ENCODE measurements around the gene TMEM271.

The TMEM271 gene

GRCh38 chr4:533318-534100 lies 42.6 kb downstream of the TMEM271 start:
- no peak for TF ChIP-seq SNAI2 (CRISPR knock-in tag; IDR thresholded peaks at IDR 0.05)
- no peak for ATAC-seq

DNA sequence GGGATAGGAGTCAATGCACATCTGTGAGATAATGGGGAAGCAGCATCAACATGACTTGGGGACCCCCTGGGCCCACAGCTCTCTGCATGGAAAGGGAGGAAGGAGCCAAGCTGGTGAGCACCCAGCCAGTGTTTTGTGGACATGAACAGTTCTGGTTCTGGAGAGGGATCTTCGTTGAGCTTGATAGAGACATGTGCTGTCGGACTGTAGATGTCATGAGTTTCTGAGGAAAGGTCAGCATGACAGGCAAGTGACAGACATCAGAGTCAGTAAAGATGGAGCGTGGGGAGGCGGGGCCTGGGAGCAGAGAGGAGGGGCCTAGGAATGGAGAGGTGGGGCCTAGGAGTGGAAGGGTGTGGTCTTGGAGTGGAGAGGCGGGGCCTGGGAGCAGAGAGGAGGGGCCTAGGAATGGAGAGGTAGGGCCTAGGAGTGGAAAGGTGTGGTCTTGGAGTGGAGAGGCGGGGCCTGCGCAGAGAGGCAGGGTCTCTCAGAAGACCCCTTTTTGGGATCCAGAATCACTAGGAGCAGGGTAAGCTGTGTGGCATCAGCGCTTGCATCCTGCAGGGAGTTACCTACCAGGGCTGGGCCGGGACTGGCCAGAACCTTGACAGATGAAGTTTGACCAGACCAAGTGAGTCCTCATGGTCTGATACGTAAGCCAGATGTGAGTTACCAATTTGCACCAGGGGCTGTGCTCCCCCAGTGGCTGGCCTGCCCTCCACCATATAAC lies 43.3 kb downstream of the TMEM271 start:
- TF ChIP-seq POU6F1 (CRISPR knock-in tag; IDR thresholded peaks at IDR 0.05; ENCODE audit: borderline replicate concordance, low read depth) (no peak), ZC3H10 (CRISPR knock-in tag; IDR thresholded peaks at IDR 0.05) (no peak), ARNTL (CRISPR knock-in tag; IDR thresholded peaks at IDR 0.05; ENCODE audit: borderline replicate concordance, low read depth) (no peak), ISL1 (CRISPR knock-in tag; IDR thresholded peaks at IDR 0.05) (no peak), PATZ1 (CRISPR knock-in tag; IDR thresholded peaks at IDR 0.05; ENCODE audit: borderline replicate concordance) (no peak), ESRRG (CRISPR knock-in tag; IDR thresholded peaks at IDR 0.05) (no peak), TOX (CRISPR knock-in tag; IDR thresholded peaks at IDR 0.05; ENCODE audit: borderline replicate concordance) (no peak), CSDC2 (CRISPR knock-in tag; IDR thresholded peaks at IDR 0.05) (no peak)
- TF ChIP-seq, protein P1, sequence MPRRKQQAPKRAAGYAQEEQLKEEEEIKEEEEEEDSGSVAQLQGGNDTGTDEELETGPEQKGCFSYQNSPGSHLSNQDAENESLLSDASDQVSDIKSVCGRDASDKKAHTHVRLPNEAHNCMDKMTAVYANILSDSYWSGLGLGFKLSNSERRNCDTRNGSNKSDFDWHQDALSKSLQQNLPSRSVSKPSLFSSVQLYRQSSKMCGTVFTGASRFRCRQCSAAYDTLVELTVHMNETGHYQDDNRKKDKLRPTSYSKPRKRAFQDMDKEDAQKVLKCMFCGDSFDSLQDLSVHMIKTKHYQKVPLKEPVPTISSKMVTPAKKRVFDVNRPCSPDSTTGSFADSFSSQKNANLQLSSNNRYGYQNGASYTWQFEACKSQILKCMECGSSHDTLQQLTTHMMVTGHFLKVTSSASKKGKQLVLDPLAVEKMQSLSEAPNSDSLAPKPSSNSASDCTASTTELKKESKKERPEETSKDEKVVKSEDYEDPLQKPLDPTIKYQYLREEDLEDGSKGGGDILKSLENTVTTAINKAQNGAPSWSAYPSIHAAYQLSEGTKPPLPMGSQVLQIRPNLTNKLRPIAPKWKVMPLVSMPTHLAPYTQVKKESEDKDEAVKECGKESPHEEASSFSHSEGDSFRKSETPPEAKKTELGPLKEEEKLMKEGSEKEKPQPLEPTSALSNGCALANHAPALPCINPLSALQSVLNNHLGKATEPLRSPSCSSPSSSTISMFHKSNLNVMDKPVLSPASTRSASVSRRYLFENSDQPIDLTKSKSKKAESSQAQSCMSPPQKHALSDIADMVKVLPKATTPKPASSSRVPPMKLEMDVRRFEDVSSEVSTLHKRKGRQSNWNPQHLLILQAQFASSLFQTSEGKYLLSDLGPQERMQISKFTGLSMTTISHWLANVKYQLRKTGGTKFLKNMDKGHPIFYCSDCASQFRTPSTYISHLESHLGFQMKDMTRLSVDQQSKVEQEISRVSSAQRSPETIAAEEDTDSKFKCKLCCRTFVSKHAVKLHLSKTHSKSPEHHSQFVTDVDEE (CRISPR knock-in tag; IDR thresholded peaks at IDR 0.05), result no peak
- ATAC-seq, result peak; percentile 70

DNA sequence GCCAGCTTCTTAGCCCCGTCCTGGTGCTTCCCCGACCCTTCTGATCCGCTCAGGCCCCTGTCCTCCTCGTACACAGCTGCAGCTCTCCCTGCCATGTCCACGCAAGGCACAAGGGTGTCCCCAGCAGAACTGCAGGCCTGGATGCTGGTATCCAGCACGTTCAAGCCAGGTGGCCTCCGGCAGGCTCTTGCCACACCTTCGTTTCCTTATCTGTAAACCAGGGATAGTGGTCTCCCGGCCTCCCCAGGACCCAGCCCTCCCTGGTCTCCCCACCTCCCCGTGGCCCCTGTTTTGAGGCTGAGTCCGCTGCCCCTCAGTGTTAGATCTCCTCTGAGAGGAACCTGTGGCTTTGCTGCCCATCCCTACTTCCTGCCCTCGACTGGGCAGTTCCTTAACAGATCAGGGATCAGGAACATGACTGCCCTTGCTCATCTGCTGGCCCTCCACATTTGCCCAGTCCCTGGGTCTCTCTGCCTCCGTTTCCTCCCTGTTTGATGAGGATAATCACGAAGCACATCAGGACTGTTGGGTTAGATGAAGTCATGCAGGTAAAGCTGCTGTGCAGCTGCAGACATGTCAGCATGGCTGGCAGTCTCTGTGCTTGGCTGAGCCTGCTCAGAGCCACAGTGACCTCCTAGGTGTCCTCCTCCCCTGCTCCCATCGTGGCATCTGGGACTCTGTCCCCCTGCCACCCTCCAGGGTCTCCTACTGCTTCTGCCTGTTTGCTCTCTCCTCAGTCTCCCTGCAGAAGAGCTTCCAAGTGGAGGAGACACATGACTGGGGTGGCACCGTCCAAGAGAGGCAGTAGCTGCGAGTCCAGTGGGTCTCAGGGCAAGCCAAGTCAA lies 44.2 kb downstream of the TMEM271 start:
- no peak for ATAC-seq
- TF ChIP-seq TCF4 (CRISPR knock-in tag; IDR thresholded peaks at IDR 0.05; ENCODE audit: borderline replicate concordance), result no peak
- no peak for TF ChIP-seq PPARA (CRISPR knock-in tag; IDR thresholded peaks at IDR 0.05; ENCODE audit: borderline replicate concordance)
- no peak for TF ChIP-seq GLIS3 (CRISPR knock-in tag; IDR thresholded peaks at IDR 0.05)
- TF ChIP-seq TOX (CRISPR knock-in tag; IDR thresholded peaks at IDR 0.05; ENCODE audit: borderline replicate concordance), result no peak
- no peak for TF ChIP-seq ISL1 (CRISPR knock-in tag; IDR thresholded peaks at IDR 0.05)
- TF ChIP-seq ZC3H10 (CRISPR knock-in tag; IDR thresholded peaks at IDR 0.05), result no peak
- no peak for TF ChIP-seq SNAI2 (CRISPR knock-in tag; IDR thresholded peaks at IDR 0.05)
- TF ChIP-seq ARNTL (CRISPR knock-in tag; IDR thresholded peaks at IDR 0.05; ENCODE audit: borderline replicate concordance, low read depth), result no peak
- no peak for TF ChIP-seq RARB (CRISPR knock-in tag; IDR thresholded peaks at IDR 0.05)
- TF ChIP-seq ZFP30 (CRISPR knock-in tag; IDR thresholded peaks at IDR 0.05), result no peak
- no peak for TF ChIP-seq POU6F1 (CRISPR knock-in tag; IDR thresholded peaks at IDR 0.05; ENCODE audit: borderline replicate concordance, low read depth)
- TF ChIP-seq, protein P1 (CRISPR knock-in tag; IDR thresholded peaks at IDR 0.05), result no peak
- TF ChIP-seq ZNF8 (CRISPR knock-in tag; IDR thresholded peaks at IDR 0.05), result no peak
- TF ChIP-seq CSDC2 (CRISPR knock-in tag; IDR thresholded peaks at IDR 0.05), result no peak
- no peak for TF ChIP-seq ZNF70 (CRISPR knock-in tag; IDR thresholded peaks at IDR 0.05)
- TF ChIP-seq OSR1 (CRISPR knock-in tag; IDR thresholded peaks at IDR 0.05), result no peak
- TF ChIP-seq PATZ1 (CRISPR knock-in tag; IDR thresholded peaks at IDR 0.05; ENCODE audit: borderline replicate concordance), result no peak

Measured in SK-N-SH treated with all-trans-retinoic acid at 6 μM for 48 hours (cell line).